Measurements from ENCODE around the gene TSNAX.

Gene TSNAX

DNA sequence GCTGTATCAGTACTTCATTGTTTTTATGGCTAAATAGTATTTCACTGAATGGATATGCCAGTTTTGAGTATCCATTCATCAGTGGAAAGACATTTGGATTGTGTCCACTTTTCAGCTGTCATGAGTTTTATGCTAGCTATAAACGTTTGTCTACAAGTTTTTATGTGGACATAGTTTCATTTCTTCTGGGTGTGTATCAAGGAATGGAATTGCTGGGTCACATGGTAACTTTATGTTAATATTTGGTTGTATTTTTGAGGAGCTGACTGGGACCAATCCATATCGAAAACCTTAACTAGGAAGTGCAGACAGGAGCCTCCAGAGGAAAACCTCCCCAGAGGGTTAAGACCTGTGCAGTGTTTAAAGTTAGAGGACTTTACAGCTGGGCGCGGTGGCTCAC, 66.3 kb downstream of the TSNAX start:
- no peak overlapping the region for H3K27ac ChIP-seq
- TF ChIP-seq, protein P1, sequence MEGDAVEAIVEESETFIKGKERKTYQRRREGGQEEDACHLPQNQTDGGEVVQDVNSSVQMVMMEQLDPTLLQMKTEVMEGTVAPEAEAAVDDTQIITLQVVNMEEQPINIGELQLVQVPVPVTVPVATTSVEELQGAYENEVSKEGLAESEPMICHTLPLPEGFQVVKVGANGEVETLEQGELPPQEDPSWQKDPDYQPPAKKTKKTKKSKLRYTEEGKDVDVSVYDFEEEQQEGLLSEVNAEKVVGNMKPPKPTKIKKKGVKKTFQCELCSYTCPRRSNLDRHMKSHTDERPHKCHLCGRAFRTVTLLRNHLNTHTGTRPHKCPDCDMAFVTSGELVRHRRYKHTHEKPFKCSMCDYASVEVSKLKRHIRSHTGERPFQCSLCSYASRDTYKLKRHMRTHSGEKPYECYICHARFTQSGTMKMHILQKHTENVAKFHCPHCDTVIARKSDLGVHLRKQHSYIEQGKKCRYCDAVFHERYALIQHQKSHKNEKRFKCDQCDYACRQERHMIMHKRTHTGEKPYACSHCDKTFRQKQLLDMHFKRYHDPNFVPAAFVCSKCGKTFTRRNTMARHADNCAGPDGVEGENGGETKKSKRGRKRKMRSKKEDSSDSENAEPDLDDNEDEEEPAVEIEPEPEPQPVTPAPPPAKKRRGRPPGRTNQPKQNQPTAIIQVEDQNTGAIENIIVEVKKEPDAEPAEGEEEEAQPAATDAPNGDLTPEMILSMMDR (conservative IDR thresholded peaks at IDR 0.05): no peak
- no peak for TF ChIP-seq ZFX (IDR thresholded peaks at IDR 0.05)

DNA sequence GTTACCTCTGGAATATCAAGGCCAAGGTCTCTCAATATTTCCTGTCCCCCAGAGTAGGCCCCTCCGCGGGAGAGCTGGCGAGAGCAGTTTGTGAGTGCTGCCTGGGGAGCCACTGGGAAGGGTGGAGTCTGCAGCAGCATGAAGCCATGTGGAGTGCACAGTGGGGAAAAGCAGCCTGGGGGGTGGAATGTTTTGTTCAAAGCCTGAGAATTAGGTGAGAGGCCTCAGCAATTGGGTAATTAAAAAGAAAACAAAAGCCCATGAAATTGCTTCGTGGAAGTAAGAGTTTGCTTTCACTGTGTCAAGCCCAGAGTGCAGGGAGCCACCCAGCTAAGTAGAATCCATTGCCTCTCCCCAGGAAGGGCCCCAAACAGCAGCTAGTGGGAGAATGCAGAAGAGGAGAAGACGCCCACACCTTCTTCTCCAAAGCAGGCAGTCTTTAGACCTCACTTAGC, 67.9 kb downstream of the TSNAX start:
- no peak overlapping the region for H3K27ac ChIP-seq
- TF ChIP-seq, protein P1 (conservative IDR thresholded peaks at IDR 0.05): no peak
- no peak for TF ChIP-seq ZFX (IDR thresholded peaks at IDR 0.05)

DNA sequence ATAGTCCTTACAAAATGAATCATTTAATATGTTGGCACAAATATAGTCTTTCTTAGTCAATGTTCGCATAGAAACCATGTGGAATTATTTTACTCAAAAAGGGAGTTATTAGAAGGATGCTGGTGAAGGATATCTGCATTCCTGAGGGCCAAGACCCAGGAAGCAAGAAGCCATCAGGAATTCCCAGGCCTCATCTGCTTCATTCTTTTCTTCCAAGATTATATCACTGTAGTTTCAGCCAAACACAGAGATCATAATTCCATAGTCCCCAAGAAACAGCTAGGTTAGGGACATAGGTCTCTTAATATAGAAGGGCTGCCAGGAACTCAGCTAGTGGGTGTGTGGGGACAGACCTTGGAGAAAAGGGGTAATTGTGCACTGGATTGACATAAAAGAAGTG, 69.5 kb downstream of the TSNAX start:
- H3K27ac ChIP-seq: no peak overlapping the region
- TF ChIP-seq ZFX (IDR thresholded peaks at IDR 0.05): no peak
- TF ChIP-seq, protein P1 (conservative IDR thresholded peaks at IDR 0.05): no peak

DNA sequence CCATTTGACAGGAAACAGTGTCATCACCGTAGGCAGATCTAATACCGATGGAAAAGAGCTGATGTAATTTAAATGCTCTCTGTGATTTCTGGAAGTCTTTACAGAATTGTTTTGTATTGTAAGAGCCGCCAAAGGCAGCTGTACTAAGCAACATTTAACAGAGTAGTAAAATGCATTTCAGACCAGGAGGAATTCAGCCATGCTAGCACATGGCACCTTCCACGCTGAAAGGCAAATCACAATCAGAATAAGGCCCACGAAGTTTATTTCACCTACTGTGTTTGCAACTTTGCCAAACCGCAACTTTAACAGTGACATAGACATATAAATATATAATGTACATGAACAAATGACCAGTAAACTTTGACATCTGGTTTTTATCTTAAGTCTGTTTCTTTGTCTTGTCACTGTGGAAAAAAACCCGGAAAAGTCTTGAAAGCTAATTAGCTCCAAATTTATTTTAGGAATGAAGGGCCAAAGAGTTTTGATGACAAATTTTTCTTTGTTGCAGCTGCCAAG, 72.0 kb downstream of the TSNAX start:
- no peak for TF ChIP-seq ZFX (IDR thresholded peaks at IDR 0.05)
- TF ChIP-seq, protein P1 (conservative IDR thresholded peaks at IDR 0.05): no peak
- no peak overlapping the region for H3K27ac ChIP-seq

DNA sequence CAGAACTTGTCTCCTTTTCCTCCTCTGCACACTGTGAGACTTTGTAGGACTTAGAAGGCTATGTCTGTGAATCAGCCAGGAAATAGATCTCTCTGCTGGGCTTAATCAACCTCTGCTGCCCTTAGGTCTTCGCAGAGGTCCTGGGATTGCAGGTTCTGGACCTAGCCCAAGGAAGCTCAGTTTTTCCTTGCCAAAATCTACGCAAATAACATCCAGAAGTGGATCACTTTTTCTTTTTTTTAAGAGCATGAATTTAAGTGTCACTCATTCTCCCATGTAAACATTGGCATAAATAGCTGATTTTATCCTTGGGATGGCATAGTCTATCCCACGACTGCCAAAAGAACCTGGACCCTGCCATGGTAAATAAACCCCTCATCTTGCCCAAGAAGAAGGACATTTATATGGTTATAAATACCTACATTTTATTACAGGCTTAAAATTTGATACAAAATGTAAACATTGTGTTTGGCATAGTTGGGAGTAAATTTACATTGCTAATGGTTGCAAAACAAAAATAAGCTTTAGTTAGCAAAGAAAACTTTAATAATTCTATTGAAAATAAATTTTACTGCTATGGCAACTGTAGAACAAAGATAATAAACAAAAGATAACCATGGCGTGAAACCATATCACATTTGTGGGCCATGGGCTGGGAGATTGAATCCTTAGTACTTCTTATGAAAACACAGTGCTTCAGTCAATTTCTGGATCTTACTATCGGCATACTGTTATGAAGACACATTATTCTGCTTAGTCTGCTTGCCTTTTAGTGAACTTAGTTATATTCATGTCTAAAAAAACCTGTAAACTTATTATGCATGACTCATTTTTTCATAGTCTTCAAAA, 73.6 kb downstream of the TSNAX start:
- H3K27ac ChIP-seq: no peak overlapping the region; the same call in 1 of the 2 replicates
- TF ChIP-seq, protein P1 (conservative IDR thresholded peaks at IDR 0.05): no peak
- TF ChIP-seq ZFX (IDR thresholded peaks at IDR 0.05): no peak

DNA sequence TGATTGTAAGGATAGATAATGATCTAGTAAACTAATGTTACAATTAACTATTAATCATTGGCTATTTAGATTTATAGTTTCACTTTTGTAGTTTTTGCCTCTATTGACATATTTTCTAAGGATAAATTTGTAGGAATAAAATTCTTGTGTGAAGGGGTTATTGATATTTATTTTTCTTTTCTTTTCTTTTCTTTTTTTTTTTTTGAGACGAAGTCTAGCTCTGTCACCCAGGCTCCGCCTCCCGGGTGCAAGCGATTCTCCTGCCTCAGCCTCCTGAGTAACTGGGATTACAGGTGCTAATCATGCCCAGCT, 74.2 kb downstream of the TSNAX start:
- H3K27ac ChIP-seq: peak overlapping the region; percentile 33
- TF ChIP-seq, protein P1 (conservative IDR thresholded peaks at IDR 0.05): no peak
- no peak for TF ChIP-seq ZFX (IDR thresholded peaks at IDR 0.05)

DNA sequence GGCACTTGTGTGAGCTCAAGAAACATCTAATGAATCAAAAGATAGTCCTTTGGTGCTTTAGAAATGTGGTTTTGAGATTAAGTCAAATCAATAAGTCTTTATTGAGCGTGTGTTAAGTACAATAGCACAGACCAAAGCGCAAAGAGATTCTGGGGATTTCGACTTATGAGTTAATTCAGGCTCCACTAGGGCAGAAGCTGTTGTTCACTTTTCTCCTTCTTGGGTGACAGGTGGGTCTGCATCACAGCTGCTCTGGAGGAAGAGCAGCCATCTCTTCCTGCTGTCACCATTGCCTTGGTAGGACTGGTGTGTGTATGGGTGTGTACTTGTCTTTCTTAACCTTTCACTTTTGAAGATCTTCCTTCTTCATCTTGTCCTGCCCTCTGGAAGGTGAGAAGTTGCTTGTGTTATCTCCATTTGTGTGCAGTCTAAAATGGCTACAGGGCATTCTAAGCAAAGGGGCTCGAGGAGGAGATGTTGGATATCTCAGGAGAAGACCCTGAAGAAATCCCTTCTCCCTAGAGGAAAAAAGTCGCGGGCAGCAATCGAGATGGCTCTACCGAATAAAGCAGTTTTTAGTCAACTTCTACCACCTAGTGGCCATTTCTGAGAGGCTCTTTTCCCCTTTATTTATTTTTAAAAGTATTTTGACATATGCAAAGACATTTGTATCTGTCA, 75.3 kb downstream of the TSNAX start:
- no peak for TF ChIP-seq ZFX (IDR thresholded peaks at IDR 0.05)
- TF ChIP-seq, protein P1 (conservative IDR thresholded peaks at IDR 0.05): peak; percentile 91
- no peak overlapping the region; the same call in 1 of the 2 replicates for H3K27ac ChIP-seq
